Measurements from ENCODE around the gene C2orf72. TPM values are rescaled to one million over a fixed set of nuclear protein-coding genes. Genes with fewer than 3 reads are reported as not detected.

The C2orf72 gene
- total and polyA plus RNA-seq, 7 experiments from 2014 or later = 0.60 TPM; not detected in 6

GRCh38 chr2:230996661-230997060, 40.7 kb upstream of the C2orf72 start:
- intact Hi-C loops (cut with micrococcal nuclease) = no loop called here
- H3K4me3 Mint-ChIP-seq = no peak overlapping the region
- CTCF ChIA-PET = interaction anchor here (0.5 kb wide), 1 partner anchor 17 kb away, joined by 3 read pairs; no protein-coding TSS in a partner anchor

DNA sequence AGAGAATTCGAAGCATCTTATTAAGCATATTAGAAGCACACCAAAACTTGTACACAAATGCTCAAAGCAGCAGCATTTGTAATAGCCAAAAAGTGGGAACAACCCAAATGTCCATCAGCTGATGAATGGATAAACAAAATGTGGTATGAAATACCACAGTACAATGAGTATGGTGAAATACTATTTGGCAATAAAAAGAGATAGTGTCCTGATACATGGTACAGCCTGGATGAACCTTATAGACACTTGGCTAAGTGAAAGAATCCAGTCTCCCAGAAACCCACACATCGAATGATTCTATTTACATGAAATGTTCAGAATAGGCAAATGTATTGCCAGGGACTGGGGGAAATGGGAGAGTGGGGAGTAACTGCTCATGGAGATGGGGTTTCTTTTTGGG, 38.4 kb upstream of the C2orf72 start:
- DNase-seq (no peak), ATAC-seq (no peak)
- Mint-ChIP-seq H3K4me3 (no peak overlapping the region), H3K27ac (no peak overlapping the region), H3K27me3 (peaks cover 35 to 69% (median 54%) of the 10 kb centered on the region in 5 donors), H3K4me1 (peaks cover 0 to 3% (median 0%) of the 10 kb centered on the region in 7 donors), H3K9me3 (peaks cover 0 to 14% (median 3%) of the 10 kb centered on the region in 11 donors), H3K36me3 (peaks cover 0 to 15% (median 0%) of the 10 kb centered on the region in 5 donors)
- Histone ChIP-seq H3K4me1 (ENCODE audit: control insufficient read depth in 2 of 2, insufficient read depth in 2 of 2, low read length in 2 of 2) (no peaks in the 10 kb centered on the region), H3K27ac (ENCODE audit: low read depth, low read length) (no peak overlapping the region), H3K27me3 (ENCODE audit: control insufficient read depth in 2 of 2, insufficient read depth in 2 of 2, low read length in 2 of 2) (no peaks in the 10 kb centered on the region), H3K36me3 (ENCODE audit: control insufficient read depth in 2 of 3, insufficient read depth in 3 of 3, low read length in 3 of 3) (no peaks in the 10 kb centered on the region), H3K4me3 (ENCODE audit: low read length) (no peak overlapping the region), H3K9me3 (ENCODE audit: control insufficient read depth in 2 of 3, low read length in 3 of 3) (no peaks in the 10 kb centered on the region)
- CTCF ChIA-PET = interaction anchor here (0.6 kb wide), 1 partner anchor 266 kb away, joined by 3 read pairs; no protein-coding TSS in a partner anchor
- intact Hi-C loops (cut with micrococcal nuclease) = no loop called here
- POLR2A ChIA-PET = no interaction called here

More at GRCh38 chr2:230996661-230997060, 40.7 kb upstream of the C2orf72 start:
- H3K4me1 ChIP-seq (ENCODE audit: control insufficient read depth in 2 of 2, insufficient read depth in 2 of 2, low read length in 2 of 2) = no peaks in the 10 kb centered on the region
- Mint-ChIP-seq H3K4me1 (peaks cover 0 to 3% (median 0%) of the 10 kb centered on the region in 7 donors), H3K36me3 (peaks cover 0 to 12% (median 0%) of the 10 kb centered on the region in 5 donors), H3K27ac (no peak overlapping the region), H3K9me3 (peaks cover 0 to 14% (median 3%) of the 10 kb centered on the region in 11 donors), H3K27me3 (peaks cover 45 to 72% (median 54%) of the 10 kb centered on the region in 5 donors)
- H3K36me3 ChIP-seq (ENCODE audit: control insufficient read depth in 2 of 3, insufficient read depth in 3 of 3, low read length in 3 of 3) = no peaks in the 10 kb centered on the region
- no peak overlapping the region for H3K27ac ChIP-seq (ENCODE audit: low read depth, low read length)
- POLR2A ChIA-PET = no interaction called here
- no peak for DNase-seq
- no peak for ATAC-seq
- no peaks in the 10 kb centered on the region for H3K27me3 ChIP-seq (ENCODE audit: control insufficient read depth in 2 of 2, insufficient read depth in 2 of 2, low read length in 2 of 2)
- no peaks in the 10 kb centered on the region for H3K9me3 ChIP-seq (ENCODE audit: control insufficient read depth in 2 of 3, low read length in 3 of 3)
- no peak overlapping the region for H3K4me3 ChIP-seq (ENCODE audit: low read length)

GRCh38 chr2:230999477-230999876, 37.8 kb upstream of the C2orf72 start:
- Histone ChIP-seq H3K27me3 (ENCODE audit: control insufficient read depth in 2 of 2, insufficient read depth in 2 of 2, low read length in 2 of 2) (no peaks in the 10 kb centered on the region), H3K36me3 (ENCODE audit: control insufficient read depth in 2 of 3, insufficient read depth in 3 of 3, low read length in 3 of 3) (no peaks in the 10 kb centered on the region), H3K9me3 (ENCODE audit: control insufficient read depth in 2 of 3, low read length in 3 of 3) (no peaks in the 10 kb centered on the region), H3K27ac (ENCODE audit: low read depth, low read length) (no peak overlapping the region), H3K4me1 (ENCODE audit: control insufficient read depth in 2 of 2, insufficient read depth in 2 of 2, low read length in 2 of 2) (no peaks in the 10 kb centered on the region), H3K4me3 (ENCODE audit: low read length) (no peak overlapping the region)
- Mint-ChIP-seq H3K4me1 (peaks cover 0 to 3% (median 0%) of the 10 kb centered on the region in 7 donors), H3K36me3 (peaks cover 0 to 15% (median 0%) of the 10 kb centered on the region in 5 donors), H3K9me3 (peaks cover 0 to 14% (median 3%) of the 10 kb centered on the region in 11 donors), H3K27me3 (peaks cover 34 to 65% (median 50%) of the 10 kb centered on the region in 5 donors), H3K4me3 (no peak overlapping the region), H3K27ac (no peak overlapping the region)
- DNase-seq (no peak), ATAC-seq (no peak)
- ChIA-PET CTCF (no interaction called here), POLR2A (no interaction called here)
- intact Hi-C loops (cut with micrococcal nuclease) = no loop called here

DNA sequence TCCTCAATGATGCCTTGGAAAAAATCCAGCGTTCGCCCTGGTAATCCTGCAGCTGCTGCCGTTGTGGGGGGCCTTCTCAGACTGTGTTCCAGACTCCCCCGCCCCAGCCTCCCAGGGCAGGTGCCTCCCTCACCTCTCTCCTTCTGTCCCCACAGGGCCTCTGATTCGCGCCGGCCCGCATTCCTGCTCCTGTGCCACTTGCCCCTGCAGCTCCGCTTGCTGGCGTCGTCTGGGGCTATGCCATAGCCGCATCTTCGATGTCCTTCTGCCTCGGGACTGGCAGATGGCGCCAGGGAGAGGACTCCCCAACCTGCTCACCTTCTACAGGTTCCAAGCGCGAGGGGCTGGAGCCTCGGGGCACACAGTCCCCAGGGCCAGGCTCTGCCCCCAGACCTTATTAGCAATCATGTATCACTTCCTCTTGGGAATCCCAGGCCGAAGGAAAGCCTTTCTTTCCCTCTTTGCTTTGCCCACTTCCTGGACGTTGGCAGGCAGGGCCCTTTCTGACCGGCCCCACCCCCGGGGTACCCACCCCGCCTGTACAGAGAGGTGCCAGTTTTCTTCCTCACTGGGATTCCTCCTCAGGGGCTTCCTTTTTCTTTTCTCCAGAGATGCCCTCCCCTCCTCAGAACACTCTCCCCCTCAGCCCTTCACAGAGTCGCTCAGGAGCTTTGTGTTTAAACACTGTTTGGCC, 37.0 kb upstream of the C2orf72 start:
- Histone ChIP-seq H3K36me3 (ENCODE audit: control insufficient read depth in 2 of 3, insufficient read depth in 3 of 3, low read length in 3 of 3) (no peaks in the 10 kb centered on the region), H3K4me1 (ENCODE audit: control insufficient read depth in 2 of 2, insufficient read depth in 2 of 2, low read length in 2 of 2) (no peaks in the 10 kb centered on the region), H3K27ac (ENCODE audit: low read depth, low read length) (no peak overlapping the region), H3K4me3 (ENCODE audit: low read length) (no peak overlapping the region), H3K27me3 (ENCODE audit: control insufficient read depth in 2 of 2, insufficient read depth in 2 of 2, low read length in 2 of 2) (no peaks in the 10 kb centered on the region), H3K9me3 (ENCODE audit: control insufficient read depth in 2 of 3, low read length in 3 of 3) (no peaks in the 10 kb centered on the region)
- Mint-ChIP-seq H3K27ac (peak overlapping the region in 1 of 9 donors; percentile 14), H3K4me1 (peaks cover 0 to 3% (median 0%) of the 10 kb centered on the region in 7 donors), H3K36me3 (peaks cover 2 to 17% (median 6%) of the 10 kb centered on the region in 5 donors), H3K27me3 (peaks cover 30 to 69% (median 46%) of the 10 kb centered on the region in 5 donors), H3K9me3 (peaks cover 0 to 18% (median 7%) of the 10 kb centered on the region in 11 donors), H3K4me3 (no peak overlapping the region)
- DNase-seq (no peak), ATAC-seq (no peak)
- CTCF ChIA-PET = no interaction called here
- intact Hi-C loops (cut with micrococcal nuclease) = no loop called here
- POLR2A ChIA-PET = no interaction called here

DNA sequence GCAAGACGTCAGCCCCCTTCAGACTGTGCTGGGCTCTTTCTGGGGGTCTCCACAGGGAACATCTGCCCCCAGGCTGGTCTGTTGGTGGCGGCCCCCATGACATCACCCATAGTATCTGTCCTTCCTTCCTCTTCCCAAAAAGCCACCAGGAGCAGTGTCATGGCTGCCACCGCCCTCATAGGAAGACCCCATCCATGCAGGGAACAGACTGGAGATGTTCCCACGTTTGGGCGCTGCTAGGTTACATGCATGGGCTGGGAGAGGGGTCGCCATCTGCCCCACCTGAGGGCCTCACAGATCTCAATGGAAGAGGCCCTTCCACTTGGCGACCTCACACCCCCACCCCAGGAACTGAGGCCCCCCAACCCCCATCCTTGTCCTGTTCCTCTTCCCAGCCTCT, 36.3 kb upstream of the C2orf72 start:
- no peak for DNase-seq
- Histone ChIP-seq H3K36me3 (ENCODE audit: control insufficient read depth in 2 of 3, insufficient read depth in 3 of 3, low read length in 3 of 3) (no peaks in the 10 kb centered on the region), H3K9me3 (ENCODE audit: control insufficient read depth in 2 of 3, low read length in 3 of 3) (no peaks in the 10 kb centered on the region), H3K27ac (ENCODE audit: low read depth, low read length) (no peak overlapping the region), H3K4me1 (ENCODE audit: control insufficient read depth in 2 of 2, insufficient read depth in 2 of 2, low read length in 2 of 2) (no peaks in the 10 kb centered on the region), H3K4me3 (ENCODE audit: low read length) (no peak overlapping the region), H3K27me3 (ENCODE audit: control insufficient read depth in 2 of 2, insufficient read depth in 2 of 2, low read length in 2 of 2) (no peaks in the 10 kb centered on the region)
- POLR2A ChIA-PET = no interaction called here
- ATAC-seq = no peak
- CTCF ChIA-PET = no interaction called here
- Mint-ChIP-seq H3K27me3 (peaks cover 29 to 69% (median 44%) of the 10 kb centered on the region in 5 donors), H3K4me3 (no peak overlapping the region), H3K9me3 (peaks cover 0 to 21% (median 8%) of the 10 kb centered on the region in 11 donors), H3K27ac (no peak overlapping the region), H3K36me3 (peaks cover 5 to 19% (median 9%) of the 10 kb centered on the region in 5 donors), H3K4me1 (peaks cover 0 to 3% (median 0%) of the 10 kb centered on the region in 7 donors)
- intact Hi-C loops (cut with micrococcal nuclease) = no loop called here

DNA sequence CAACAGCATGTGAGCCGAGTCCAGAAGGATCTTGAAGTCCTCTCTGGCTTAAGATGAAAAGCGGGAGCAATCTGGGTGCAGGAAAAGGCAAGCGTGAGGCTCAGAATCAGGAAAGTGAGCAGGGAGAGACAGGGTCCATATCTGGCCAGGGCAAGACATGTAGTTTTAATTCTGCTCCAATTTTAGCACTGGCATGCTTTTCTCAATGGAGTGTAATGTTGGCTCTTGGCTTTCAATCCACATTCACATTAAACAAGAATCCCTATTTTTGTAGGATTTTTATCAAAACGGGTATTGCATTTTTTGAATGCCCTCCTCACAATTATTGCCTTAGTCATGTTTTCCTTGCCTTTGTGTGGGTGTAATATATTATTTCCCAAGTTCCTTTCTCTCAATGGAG, 35.4 kb upstream of the C2orf72 start:
- peaks cover 4 to 18% (median 9%) of the 10 kb centered on the region in 5 donors for H3K36me3 Mint-ChIP-seq
- peaks cover 0 to 3% (median 0%) of the 10 kb centered on the region in 7 donors for H3K4me1 Mint-ChIP-seq
- H3K4me1 ChIP-seq (ENCODE audit: control insufficient read depth in 2 of 2, insufficient read depth in 2 of 2, low read length in 2 of 2) = no peaks in the 10 kb centered on the region
- intact Hi-C loops (cut with micrococcal nuclease) = no loop called here
- no peaks in the 10 kb centered on the region for H3K27me3 ChIP-seq (ENCODE audit: control insufficient read depth in 2 of 2, insufficient read depth in 2 of 2, low read length in 2 of 2)
- peaks cover 0 to 20% (median 7%) of the 10 kb centered on the region in 11 donors for H3K9me3 Mint-ChIP-seq
- ChIA-PET CTCF (interaction anchor here (0.9 kb wide), 1 partner anchor 107 kb away, joined by 3 read pairs; no protein-coding TSS in a partner anchor), POLR2A (no interaction called here)
- no peak overlapping the region for H3K4me3 Mint-ChIP-seq
- no peaks in the 10 kb centered on the region for H3K9me3 ChIP-seq (ENCODE audit: control insufficient read depth in 2 of 3, low read length in 3 of 3)
- DNase-seq (no peak), ATAC-seq (no peak)
- H3K36me3 ChIP-seq (ENCODE audit: control insufficient read depth in 2 of 3, insufficient read depth in 3 of 3, low read length in 3 of 3) = no peaks in the 10 kb centered on the region
- no peak overlapping the region for H3K4me3 ChIP-seq (ENCODE audit: low read length)
- no peak overlapping the region for H3K27ac Mint-ChIP-seq
- H3K27ac ChIP-seq (ENCODE audit: low read depth, low read length) = no peak overlapping the region
- H3K27me3 Mint-ChIP-seq = peaks cover 25 to 61% (median 41%) of the 10 kb centered on the region in 5 donors
